ENCODE results near the gene AS3MT.
A peak's percentile ranks its signal among the peaks of the same experiment; 100 is the strongest.
"Not testable (repeated sequence)": the region's sequence is repeated elsewhere in the genome, so short reads cannot be mapped to it uniquely, and the experiment has no call there.

The AS3MT gene, protein sequence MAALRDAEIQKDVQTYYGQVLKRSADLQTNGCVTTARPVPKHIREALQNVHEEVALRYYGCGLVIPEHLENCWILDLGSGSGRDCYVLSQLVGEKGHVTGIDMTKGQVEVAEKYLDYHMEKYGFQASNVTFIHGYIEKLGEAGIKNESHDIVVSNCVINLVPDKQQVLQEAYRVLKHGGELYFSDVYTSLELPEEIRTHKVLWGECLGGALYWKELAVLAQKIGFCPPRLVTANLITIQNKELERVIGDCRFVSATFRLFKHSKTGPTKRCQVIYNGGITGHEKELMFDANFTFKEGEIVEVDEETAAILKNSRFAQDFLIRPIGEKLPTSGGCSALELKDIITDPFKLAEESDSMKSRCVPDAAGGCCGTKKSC

DNA sequence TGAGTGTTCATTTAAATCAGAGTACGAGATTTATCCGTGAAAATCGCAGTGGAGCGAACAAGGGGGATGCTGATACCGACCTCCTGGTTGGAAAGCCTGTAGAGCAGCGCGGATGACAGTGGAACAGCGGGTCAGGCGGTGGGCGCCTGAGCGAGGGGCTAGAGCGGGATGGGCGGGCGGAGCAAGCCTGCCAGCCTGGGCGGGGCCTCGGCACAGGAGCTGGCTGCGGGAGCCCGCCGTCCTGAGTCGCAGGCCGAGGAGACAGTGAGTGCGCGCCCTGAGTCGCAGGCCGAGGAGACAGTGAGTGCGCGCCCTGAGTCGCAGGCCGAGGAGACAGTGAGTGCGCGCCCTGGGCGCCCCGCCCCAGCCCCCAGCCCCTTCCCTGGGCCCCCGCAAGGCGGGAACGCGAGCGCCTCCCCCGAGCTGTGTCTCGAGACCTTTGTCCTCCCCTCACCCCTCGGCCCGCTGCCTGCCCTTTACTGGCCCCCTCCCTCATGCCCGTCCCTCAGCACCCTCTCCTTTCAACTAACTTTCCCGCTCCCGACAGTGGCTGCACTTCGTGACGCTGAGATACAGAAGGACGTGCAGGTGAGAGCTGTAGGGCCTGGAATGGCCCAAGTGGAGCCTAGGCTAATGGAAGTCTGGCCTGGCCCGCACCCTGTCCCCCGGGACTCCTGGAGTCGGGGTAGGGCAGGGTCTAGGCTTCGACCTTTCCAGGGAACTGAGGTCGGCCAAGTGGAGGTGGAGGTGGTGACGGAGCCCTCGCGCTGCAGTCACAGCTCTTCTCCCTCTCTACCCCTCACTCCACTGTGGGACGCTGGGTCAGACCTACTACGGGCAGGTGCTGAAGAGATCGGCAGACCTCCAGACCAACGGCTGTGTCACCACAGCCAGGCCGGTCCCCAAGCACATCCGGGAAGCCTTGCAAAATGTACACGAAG lies at the start of gene AS3MT:
AS3MT (plus strand) TSS at position 213 of the 941 bp plus-strand sequence; CDS start at position 336, 123 bp downstream.
- DNase-seq (ENCODE audit: low read depth in 2 of 2) = no peak

DNA sequence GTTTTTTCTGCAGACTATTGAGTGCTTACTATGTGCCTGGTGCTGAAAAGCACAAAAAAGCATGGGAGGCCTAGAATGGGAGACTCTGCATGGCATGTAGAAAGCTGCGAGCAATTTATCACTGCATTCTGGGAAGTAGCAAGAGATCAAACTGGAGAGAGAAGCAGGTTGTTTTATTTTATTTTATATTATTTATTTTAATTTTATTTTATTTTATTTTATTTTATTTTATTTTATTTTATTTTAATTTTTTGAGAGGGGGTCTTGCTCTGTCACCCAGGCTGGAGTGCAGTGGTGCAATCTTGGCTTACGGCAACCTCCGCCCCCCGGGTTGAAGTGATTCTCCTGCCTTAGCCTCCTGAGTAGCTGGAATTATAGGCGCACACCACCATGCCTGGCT lies 49.3 kb upstream of the AS3MT start:
- not testable (repeated sequence) for DNase-seq (ENCODE audit: low read depth in 2 of 2)

DNA sequence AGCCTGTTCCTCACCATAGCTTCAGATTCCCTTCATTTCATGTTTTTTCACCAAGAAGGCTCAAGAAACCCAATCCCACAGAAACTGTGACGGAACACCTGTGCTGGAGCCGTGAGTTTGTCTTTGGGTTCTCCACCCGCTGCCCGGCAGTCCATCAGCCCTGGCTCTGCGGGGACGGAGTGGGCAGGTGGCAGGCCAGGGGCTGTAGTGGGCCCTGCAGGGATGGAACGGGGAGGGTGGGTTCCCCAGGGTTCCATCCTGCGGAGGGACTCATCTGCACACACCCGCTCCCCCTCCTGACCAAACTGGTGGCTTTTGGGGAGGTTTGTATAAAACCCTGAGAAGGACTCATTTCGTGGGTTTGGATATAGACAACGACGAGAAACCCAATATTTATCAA lies 47.0 kb upstream of the AS3MT start:
- no peak for DNase-seq (ENCODE audit: low read depth in 2 of 2)

DNA sequence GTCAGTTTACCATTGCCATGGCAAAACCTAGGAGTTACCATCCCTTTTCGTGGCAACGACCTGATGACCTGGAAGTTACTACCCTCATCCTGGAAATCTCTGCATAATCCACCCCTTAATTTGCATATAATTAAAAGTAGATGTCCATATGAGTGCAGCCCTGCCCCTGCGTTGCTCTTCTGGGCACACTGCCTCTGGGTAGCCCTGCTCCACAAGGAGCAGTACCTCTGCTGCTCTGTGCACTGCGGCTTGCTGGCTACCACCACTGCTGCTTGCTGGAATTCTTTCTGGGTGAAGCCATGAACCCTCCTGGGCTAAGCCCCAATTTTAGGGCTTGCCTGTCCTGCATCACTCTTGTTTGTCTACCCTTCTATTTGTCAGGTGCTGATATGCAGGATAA lies 44.6 kb upstream of the AS3MT start:
- DNase-seq (ENCODE audit: low read depth in 2 of 2) = no peak

DNA sequence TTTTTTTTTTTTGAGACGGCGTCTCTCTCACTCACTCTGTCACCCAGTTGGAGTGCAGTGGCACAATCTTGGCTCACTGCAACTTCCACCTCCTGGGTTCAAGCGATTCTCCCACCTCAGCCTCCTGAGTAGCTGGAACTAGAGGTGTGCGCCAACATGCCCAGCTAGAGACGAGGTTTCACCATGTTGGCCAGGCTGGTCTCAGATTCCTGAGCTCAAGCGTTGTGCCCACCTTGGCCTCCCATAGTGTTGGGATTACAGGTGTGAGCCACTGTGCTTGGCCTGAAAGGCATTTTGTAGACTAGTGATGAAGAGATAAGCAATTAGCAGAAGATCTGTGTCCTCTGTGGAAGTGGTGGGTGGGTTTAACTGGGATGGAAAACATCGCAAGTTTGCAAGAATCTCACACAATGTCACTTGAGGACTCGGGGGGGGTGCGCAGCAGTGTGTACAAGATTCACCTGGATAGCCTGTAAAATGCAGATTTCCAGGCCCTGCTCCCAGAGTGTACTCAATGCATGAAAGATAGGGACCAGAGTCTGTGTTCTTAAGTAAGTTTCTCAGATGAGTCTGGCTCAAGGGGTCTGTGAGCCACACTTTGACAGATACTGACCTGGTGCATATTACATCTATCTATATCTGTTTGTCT lies 43.0 kb upstream of the AS3MT start:
- no peak for DNase-seq (ENCODE audit: low read depth in 2 of 2)

DNA sequence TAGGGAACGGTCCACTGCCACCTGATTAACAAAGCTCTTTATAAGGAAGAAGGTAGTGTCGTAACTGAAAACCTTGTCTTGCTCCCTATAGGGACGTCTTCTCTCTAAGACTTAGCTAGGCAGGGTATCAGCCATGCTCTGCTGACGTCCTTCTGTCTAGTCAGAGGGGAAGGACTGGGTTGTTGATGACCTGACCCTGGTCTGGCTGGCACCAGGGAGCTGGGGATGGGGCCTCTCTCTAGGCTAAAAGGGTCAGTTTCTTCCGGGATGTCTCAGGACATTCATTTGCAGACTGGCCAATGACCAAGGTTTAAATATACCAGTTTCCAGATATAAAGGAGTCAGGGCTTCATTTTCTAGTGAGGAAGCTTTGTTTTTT lies 41.7 kb upstream of the AS3MT start:
- DNase-seq (ENCODE audit: low read depth in 2 of 2) = no peak

DNA sequence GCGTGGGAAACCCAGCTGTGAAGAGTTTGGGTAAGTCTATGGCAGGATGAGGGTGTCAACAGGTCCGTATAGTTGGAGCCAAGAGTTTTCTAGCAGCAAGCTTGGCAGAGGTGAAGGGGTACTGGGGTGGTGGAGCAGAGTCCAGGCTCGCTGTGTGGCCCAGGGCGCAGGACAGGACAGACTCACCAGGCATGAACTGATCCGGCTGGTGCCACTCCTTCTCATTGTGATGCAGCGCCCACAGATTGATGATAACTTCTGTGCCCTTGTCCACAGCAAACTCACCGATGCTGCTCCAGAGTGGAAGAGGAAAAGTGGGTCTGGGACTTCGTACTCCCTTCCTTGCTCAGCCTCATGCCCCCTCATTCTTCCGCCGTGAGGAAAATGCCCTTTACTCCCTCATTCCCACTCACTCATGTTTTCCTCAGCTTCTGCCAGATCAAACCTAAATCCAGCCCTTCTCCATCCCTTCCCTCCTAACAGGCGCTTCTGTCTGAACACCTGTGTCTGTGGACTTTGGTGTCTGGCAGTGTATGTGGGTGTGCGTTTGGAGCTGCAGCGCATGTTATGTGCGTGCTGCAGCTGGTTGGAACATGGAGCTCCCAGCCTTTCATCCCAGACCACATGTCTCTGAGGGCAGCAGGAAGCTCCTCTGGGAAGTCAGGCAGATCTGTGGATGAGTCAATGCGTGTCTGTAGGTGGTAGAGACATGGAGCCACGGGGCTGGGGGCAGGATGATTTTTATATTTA lies 37.8 kb upstream of the AS3MT start:
- no peak for DNase-seq (ENCODE audit: low read depth in 2 of 2)

DNA sequence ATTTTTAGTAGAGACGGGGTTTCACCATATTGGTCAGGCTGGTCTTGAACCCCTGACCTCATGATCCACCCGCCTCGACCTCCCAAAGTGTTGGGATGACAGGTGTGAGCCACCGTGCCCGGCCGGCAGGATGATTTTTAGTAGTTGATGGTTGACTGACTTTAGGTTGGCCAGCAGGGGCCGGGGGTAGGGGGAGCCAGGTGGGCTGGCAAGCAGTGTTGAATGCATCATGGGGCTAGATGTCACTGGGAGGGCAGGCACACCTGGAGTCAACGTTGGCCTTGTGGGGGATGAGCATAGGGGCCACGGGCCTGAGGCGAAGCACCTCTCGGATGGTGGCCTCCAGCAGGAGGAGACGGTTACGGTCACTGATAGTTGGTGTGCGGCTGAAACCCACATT lies 37.0 kb upstream of the AS3MT start:
- DNase-seq (ENCODE audit: low read depth in 2 of 2) = no peak

DNA sequence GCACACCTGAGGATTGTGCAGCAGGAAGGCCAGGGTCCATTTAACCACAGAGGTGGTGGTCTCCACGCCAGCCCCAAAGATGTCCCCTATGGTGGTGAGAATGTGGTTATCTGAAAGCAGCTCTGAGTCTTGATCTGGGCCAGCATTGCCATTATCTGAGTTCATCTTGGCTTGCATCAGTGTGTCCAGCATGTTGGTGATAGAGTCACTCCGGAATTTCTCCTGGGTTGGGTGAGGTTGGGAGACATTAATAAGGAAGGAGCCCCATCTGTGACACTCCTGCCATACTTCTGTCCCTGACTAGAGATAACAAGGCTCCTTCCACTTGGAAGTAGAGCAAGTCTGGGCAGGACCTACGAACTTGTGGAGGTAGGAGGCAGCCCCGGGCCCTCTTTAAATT lies 36.3 kb upstream of the AS3MT start:
- no peak for DNase-seq (ENCODE audit: low read depth in 2 of 2)

DNA sequence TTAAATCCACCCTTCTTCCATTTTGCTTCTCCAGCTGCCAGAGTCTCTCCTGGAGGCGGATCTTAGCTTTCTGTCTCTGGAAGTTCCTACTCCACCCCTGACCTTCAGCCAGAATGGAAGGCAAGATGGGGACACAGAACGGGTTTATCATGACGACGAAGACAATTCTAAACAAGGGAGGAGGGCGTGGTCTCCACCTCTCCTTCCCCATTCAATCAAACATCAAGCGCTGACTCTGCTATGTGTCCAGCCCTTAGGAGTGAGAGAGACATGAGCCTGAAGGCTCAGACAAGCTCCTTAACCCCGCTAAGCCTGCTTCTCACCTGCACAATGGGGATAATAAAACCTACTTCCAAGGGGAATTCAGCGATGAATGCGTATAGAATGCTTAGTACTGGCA lies 35.1 kb upstream of the AS3MT start:
- no peak for DNase-seq (ENCODE audit: low read depth in 2 of 2)

DNA sequence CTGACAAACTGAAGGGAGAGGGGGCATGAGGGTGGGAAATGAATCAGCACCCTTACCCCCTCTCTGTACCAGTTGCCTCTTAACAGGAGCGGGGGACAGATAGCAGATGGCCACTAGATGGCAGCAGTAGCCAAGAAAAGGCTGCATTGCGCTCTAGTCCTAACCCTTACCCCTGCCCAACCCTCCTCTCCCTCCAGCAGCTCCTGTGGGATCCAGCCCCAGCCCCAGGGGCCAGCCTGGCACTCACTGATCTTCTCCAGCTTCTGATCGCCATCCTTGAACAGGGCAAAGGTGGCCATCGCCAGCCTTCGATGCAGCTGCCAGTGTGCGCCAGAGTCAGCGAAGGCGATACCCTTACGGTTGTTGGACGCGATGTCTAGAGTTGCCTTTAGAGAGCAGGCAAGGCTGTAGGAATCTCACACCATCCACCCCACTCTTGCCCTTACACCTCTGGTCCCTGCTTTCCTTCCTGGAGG lies 34.2 kb upstream of the AS3MT start:
- DNase-seq (ENCODE audit: low read depth in 2 of 2) = peak in 1 of 2 experiments; percentile 32

DNA sequence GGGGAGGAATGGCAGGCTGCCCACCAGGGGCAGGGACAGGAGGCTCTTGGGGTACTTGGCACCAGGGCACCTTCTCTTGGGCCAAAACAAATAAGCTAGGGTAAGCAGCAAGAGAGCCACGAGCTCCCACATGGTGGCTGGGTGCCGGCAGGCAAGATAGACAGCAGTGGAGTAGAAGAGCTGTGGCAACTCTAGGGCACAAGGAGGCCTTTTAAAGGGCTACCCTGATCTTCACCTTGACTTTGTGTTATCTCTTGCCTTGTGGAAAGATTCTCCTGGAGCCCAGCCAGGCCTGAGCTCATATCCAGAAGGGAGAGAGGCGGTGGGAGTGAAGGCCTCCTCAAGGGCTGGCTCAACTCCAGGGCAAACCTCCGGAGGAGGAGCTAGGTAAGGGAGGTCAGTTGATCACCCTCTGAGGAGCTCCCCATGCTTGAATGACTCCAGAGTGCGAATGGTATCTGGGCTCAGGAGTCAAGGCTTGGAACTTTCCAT lies 32.0 kb upstream of the AS3MT start, which contains the start of gene CYP17A1:
CYP17A1 (minus strand) TSS at position 184 of the 492 bp plus-strand sequence; CDS start at position 132, 52 bp downstream.
- DNase-seq (ENCODE audit: low read depth in 2 of 2) = no peak

DNA sequence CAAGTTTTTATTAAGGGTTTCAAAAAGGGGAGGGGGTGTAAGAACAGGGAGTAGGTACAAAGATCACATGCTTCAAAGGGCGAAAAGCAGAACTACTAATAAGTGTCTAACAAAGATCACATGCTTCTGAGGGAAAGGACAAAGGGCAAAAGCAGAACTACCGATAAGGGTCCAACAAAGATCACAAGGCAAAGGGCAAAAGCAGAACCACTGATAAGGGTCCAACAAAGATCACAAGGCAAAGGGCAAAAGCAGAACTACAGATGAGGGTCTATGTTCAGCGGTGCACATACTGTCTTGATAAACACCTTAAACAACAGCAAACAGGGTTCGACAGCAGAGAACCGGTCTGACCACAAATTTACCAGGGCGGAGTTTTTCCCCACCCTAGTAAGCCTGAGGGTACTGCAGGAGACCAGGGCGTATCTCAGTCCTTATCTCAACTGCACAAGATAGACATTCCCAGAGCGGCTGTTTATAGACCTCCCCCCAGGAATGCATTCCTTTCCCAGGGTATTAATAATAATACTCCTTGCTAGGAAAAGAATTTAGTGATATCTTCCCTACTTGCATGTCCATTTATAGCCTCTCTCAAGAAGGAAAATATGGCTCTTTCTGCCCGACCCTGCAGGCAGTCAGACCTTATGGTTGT lies 30.9 kb upstream of the AS3MT start:
- DNase-seq (ENCODE audit: low read depth in 2 of 2) = not testable (repeated sequence)

DNA sequence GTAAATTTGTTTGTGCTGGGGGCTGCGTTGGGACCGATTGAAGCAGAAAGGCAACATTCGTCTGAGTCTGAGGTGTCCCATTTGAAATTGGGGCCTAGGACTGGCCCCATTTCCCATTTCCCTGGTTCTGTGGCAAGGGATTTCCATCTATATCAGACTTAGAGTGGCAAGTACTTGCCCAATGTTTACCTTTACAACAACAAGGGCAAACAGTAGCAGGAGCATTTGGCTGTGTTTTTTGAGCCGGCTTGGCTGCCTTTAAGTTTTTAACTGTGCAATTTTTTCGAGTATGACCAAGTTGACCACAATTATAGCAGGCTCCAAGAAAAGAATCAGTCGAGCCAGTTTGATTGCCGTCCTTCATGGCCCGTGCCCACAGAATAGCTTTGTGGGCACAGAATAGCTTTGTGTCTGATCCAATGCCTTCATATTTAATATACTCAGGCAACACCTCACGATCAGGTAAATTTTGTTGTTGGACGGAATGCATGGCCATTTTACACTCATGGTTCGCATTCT lies 27.4 kb upstream of the AS3MT start:
- DNase-seq (ENCODE audit: low read depth in 2 of 2) = no peak

DNA sequence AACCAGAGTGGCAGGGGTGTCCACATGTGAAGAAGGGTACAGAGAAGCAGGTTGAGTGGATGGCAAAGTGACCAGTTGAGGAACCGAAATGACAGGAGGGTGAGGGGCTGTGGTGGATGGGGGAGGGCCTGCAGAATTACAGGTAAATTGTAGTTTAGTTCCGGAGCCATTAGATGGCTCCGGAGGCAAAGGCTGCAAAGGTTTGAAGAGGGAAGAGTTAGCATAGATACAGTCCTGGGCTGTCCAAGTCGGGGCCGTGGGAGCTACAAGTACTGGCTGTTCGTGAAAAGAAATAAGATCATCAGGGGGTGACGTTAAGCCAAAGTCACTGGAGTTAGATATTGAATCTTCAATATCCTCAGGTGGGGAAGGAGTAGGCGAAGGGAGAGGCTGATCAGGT lies 26.1 kb upstream of the AS3MT start:
- not testable (repeated sequence) for DNase-seq (ENCODE audit: low read depth in 2 of 2)

DNA sequence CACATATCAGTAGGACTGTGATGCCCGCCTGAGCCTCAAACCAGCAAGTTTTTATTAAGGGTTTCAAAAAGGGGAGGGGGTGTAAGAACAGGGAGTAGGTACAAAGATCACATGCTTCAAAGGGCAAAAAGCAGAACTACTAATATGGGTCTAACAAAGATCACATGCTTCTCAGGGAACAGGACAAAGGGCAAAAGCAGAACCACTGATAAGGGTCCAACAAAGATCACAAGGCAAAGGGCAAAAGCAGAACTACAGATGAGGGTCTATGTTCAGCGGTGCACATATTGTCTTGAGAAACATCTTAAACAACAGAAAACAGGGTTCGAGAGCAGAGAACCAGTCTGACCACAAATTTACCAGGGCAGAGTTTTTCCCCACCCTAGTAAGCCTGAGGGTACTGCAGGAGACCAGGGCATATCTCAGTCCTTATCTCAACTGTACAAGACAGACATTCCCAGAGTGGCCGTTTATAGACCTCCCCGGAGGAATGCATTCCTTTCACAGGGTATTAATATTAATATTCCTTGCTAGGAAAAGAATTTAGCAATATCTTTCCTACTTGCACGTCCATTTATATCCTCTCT lies 25.0 kb upstream of the AS3MT start:
- not testable (repeated sequence) for DNase-seq (ENCODE audit: low read depth in 2 of 2)

DNA sequence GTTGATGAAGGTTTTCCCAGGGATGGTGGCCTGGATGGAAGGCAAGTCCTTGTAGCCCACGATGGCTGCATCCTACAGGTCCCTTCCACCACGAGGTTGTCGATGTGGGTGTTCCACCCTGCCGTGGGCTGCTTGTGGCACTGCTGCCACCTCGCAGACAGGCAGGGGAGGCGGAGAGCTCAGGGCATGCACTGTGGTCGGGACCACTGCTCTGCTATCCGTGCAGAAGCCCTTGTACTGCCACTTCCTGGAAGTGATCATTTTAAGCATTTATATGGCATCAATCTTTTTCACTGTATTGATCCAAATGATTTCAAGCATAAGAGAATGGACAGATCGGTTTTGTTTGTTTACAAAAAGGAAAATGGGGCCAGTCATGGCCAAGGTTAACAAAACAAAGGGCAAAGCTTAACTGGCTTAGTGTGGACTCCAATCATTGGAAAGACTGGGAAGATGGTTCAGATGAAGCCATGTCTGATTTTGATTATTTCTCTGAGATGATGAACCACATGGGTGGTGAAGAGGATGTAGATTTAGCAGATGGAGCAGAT lies 23.8 kb upstream of the AS3MT start:
- DNase-seq (ENCODE audit: low read depth in 2 of 2) = no peak

DNA sequence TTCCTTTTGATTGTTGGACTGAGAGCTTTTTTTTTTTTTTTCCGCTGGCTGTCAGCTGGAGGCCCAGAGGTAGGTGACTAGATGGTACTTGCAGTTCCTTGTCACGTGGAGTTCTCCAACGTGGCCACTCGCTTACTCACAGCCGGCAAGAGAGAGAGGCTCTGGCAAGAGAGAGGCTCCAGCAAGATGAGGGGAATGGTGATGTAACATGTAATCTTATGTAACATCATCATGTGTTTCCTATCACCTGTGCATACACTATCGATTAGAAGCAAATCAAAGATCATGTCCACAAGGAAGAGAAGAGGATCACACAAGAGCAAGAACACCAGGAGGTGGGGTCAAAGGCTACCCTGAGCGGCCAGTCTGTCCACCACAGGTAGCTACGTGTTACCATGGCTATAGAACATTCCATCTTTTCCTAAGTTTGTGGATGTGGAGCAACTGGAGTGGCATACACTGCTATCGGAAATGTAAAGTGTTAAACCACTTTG lies 19.2 kb upstream of the AS3MT start:
- no peak for DNase-seq (ENCODE audit: low read depth in 2 of 2)

DNA sequence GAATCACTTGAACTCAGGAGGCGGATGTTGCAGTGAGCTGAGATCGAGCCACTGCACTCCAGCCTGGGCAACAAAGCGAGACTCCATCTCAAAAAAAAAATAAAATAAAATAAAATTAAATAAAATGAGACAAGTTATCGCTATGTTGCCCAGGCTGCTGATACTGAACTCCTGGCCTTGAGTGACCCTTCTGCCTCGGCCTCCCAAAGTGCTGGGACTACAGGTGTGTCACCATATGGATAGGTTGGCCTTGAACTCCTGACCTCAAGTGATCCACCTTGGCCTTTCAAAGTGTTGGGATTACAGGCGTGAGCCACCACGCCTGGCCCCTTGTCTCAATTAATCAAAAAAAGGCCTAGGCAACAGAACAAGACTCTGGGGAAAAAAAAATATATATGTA lies 16.0 kb upstream of the AS3MT start:
- not testable (repeated sequence) for DNase-seq (ENCODE audit: low read depth in 2 of 2)

Data from fibroblast of skin of left biceps (primary cell).